Mucosa of descending colon (tissue), 3 donors: ENCODE results near the gene TLE3. TPM values are rescaled to one million over a fixed set of nuclear protein-coding genes. Genes with fewer than 3 reads are reported as not detected.
A peak's percentile ranks its signal among the peaks of the same experiment; 100 is the strongest.

Experiments used
- ATAC-seq: fragments of 200-7000 bp; cut with Tn5 transposase; one replicate; pipeline ENCODE4 v1.9.1; 2020; ENCODE audit warnings: mild to moderate bottlenecking, moderate library complexity
- DNase-seq, 3 donors: peaks; one replicate each; pipeline ENCODE4 v3.0.0-alpha.2; 2020
- H3K36me3 ChIP-seq: fragments of 200-600 bp; one replicate; pipeline ENCODE4 v1.8.0; 2021; ENCODE audit warnings: low read depth, mild to moderate bottlenecking
- H3K4me1 ChIP-seq: fragments of 200-600 bp; one replicate; pipeline ENCODE4 v1.8.0; 2021; ENCODE audit warnings: low read depth, mild to moderate bottlenecking
- H3K4me3 ChIP-seq: fragments of 200-600 bp; one replicate; pipeline ENCODE4 v1.8.0; 2021; ENCODE audit warnings: mild to moderate bottlenecking
- H3K9me3 ChIP-seq: fragments of 200-600 bp; one replicate; pipeline ENCODE4 v1.8.0; 2021; ENCODE audit warnings: mild to moderate bottlenecking
- intact Hi-C, 2 donors: fragments of 100-400 bp; cut with DNase I in 1 of 2; cut with micrococcal nuclease in 1 of 2; formaldehyde crosslinking; loops; one replicate each; pipeline versions ENCODE4 v1.11.0 to v1.11.1; 2022; cut with DNase I, micrococcal nuclease
- total RNA-seq, 3 donors: library from RNA; stranded (reverse); fragmentation: NEBNext Ultra II Directional in 2 of 3; extraction: Animal tissue kit (Norgen Biotek cat#: 25700) in 2 of 3; gene quantifications; one replicate each; pipeline versions ENCODE4 v1.2.1 to v1.2.4, GENCODE V29; 2021 to 2023
- TF ChIP-seq, protein P1 (sequence below): fragments of 200-600 bp; IDR thresholded peaks from one replicate; pipeline ENCODE4 v1.8.0; 2022; ENCODE audit warnings: antibody characterized with exemption, mild to moderate bottlenecking
- donor health status: DM: no; HTN: no; CAD: no; lungs with moderate emphysema.
- donor health status: DM: no; HTN: no; CAD: no.
- donor health status: DM: no; HTN: yes; CAD: no.

TLE3 gene
- total RNA-seq, 3 donors from 2014 or later: 77.6 to 123 (median 103) TPM

DNA sequence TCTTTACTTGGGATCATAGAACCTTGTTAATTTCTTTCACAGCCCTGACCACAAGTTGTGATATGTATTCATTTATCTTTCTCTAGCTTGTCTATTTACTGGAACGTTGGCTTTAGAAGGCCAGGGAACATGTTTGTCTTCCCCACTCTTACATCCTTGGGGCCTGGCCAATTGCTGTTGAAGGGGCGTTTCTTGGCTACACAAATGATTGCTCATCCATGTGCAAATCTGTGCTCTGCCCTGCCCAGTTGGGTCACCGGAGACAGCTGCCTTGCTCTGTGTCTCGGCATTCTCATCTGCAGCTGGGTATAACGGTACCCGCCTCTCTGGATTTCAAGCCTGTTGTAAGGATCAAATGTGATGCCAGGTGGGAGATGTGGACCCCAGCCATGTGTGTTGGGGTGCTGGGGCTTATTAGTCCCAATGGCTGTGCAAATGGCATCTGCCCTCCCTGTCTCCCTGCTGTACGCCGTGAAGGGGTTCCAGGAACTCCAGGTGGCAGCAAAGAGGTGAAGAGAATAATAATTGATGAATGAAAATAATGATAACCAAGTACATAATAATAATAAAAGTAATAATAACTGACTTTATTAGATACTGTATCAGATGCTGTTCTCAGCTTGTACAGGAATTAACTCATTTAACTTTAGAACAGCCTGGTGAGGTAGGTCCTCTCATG lies 24.0 kb upstream of the TLE3 start:
- Histone ChIP-seq H3K4me3 (no peak overlapping the region), H3K9me3 (no peaks in the 10 kb centered on the region), H3K36me3 (no peaks in the 10 kb centered on the region), H3K4me1 (no peaks in the 10 kb centered on the region)
- ATAC-seq (peak; percentile 73), DNase-seq (peak; percentile 40 to 67 (median 42))
- intact Hi-C loops: no loop called here
- TF ChIP-seq, protein P1, sequence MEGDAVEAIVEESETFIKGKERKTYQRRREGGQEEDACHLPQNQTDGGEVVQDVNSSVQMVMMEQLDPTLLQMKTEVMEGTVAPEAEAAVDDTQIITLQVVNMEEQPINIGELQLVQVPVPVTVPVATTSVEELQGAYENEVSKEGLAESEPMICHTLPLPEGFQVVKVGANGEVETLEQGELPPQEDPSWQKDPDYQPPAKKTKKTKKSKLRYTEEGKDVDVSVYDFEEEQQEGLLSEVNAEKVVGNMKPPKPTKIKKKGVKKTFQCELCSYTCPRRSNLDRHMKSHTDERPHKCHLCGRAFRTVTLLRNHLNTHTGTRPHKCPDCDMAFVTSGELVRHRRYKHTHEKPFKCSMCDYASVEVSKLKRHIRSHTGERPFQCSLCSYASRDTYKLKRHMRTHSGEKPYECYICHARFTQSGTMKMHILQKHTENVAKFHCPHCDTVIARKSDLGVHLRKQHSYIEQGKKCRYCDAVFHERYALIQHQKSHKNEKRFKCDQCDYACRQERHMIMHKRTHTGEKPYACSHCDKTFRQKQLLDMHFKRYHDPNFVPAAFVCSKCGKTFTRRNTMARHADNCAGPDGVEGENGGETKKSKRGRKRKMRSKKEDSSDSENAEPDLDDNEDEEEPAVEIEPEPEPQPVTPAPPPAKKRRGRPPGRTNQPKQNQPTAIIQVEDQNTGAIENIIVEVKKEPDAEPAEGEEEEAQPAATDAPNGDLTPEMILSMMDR: no peak

DNA sequence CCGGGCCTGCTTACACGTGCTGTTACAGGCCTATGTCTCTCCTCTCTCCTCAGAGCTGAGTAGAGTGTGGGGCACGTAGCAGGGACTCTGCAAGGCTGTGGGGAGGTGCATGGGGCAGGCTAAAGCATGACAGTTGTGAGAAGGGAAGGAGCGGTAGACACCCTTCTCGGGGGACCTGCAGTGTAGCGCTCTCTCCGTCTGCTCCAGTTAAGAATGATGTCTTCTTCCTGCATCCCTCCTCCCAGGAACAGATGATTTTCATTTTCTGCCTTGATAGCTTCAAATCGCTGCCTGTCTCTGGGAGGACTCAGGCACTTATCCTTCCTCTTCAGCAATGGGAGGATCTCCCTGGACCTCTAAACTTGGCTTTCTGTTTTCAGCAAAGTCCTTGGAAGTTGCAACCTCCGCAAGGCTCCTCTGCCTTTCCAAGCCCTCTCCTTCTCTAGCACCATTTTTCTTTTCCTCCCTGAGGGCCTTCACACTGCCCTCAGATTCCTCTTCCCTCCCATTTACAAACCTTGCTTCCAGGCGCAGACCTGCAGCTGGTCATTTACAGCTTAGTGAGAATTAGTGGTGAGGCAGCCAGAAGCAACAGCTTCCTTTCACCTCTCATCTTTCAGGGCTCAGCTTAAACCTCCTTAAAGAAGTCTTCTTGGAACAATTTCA lies 23.4 kb upstream of the TLE3 start:
- H3K4me1 ChIP-seq: no peaks in the 10 kb centered on the region
- TF ChIP-seq, protein P1: no peak
- H3K9me3 ChIP-seq: no peaks in the 10 kb centered on the region
- no peak overlapping the region for H3K4me3 ChIP-seq
- ATAC-seq (no peak), DNase-seq (no peak)
- H3K36me3 ChIP-seq: no peaks in the 10 kb centered on the region
- intact Hi-C loops: no loop called here

DNA sequence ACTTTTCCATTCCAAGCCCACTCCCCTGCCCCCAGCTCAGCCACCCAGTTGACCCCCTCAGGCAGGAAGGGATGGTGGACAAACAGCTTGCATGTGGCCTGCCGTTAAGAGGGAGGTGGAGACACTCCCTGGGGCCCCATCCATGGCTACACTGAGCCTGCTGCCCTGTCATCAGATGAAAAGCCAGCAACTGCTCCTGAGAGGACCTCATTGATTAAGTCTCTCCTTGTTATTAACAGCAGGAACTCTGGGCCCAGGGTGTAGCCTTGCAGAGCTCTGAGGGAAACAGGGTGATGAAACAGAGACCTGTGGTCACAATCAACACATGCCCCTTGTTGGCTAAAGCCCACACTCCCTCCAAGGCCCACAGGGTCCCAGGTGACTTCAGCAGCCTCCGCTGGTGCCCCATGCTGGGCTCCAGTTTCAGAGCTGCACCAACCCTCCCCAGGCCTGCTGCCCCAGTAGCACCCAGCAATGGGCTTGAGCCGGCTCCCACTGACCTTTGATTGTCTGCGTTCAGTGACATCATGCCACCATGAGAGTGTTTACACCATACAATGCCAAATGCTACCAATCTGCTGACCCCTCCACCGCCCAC lies 22.3 kb upstream of the TLE3 start:
- no peak overlapping the region for H3K4me3 ChIP-seq
- H3K9me3 ChIP-seq: no peaks in the 10 kb centered on the region
- intact Hi-C loops: no loop called here
- DNase-seq (no peak), ATAC-seq (no peak)
- no peaks in the 10 kb centered on the region for H3K36me3 ChIP-seq
- no peaks in the 10 kb centered on the region for H3K4me1 ChIP-seq
- TF ChIP-seq, protein P1: no peak

DNA sequence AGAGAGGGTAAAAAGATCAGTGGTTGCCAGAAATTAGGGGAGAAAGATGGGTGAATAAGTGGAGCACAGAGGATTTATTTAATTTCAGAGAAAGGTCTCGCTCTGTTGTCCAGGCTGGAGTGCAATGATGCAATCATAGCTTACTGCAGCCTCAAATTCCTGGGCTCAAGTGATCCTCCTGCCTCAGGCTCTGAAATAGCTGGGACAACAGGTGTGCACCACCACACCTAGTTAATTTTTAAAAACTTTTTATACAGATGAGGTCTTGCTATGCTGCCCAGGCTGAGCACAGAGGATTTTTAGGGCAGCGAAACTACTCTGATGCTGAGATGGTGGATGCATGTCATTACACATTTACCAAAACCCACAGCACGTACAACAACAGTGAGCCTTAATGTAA lies 20.9 kb upstream of the TLE3 start:
- TF ChIP-seq, protein P1: no peak
- no peaks in the 10 kb centered on the region for H3K4me1 ChIP-seq
- no peaks in the 10 kb centered on the region for H3K9me3 ChIP-seq
- H3K4me3 ChIP-seq: no peak overlapping the region
- no peak for DNase-seq
- H3K36me3 ChIP-seq: no peaks in the 10 kb centered on the region
- intact Hi-C loops: no loop called here
- ATAC-seq: no peak

DNA sequence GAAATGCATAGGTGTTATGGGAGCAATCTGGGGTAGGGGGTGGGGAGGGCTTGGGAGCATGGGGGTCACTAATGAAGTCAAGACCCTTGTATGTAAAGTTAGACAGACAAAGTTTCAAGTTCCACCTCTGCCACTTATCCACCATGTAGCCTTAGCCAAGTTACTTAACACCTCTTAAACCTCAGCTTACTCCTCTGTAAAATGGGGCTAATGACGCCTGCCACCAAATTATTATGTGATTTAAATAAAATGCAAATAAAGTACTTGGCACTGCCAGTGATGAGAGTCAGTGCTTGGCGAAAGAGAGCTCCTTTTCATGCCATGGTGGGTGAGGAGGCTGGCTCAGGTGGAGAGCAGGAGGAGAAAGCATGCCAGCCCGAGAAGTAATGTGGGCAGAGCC lies 18.6 kb upstream of the TLE3 start:
- Histone ChIP-seq H3K4me1 (peaks cover 9% of the 10 kb centered on the region), H3K36me3 (no peaks in the 10 kb centered on the region), H3K4me3 (no peak overlapping the region), H3K9me3 (no peaks in the 10 kb centered on the region)
- intact Hi-C loops: no loop called here
- TF ChIP-seq, protein P1: no peak
- no peak for DNase-seq
- no peak for ATAC-seq
